Measurements from ENCODE around the gene ZNF687. TPM values are rescaled to one million over a fixed set of nuclear protein-coding genes. Genes with fewer than 3 reads are reported as not detected.

The ZNF687 gene
- total RNA-seq, 1 donor from 2014 or later = 22.5 TPM

GRCh38 chr1:151284013-151284577 lies 2.0 kb downstream of the ZNF687 start:
- Histone ChIP-seq H3K36me3 (peaks cover 35% of the 10 kb centered on the region), H3K27me3 (no peaks in the 10 kb centered on the region), H3K9me3 (no peaks in the 10 kb centered on the region), H3K4me1 (peaks cover 9% of the 10 kb centered on the region), H3K4me3 (no peak overlapping the region), H3K27ac (peak overlapping the region; percentile 98)
- DNase-seq (no peak), ATAC-seq (no peak)
- intact Hi-C loops (cut with DNase I) = no loop called here
- TF ChIP-seq, protein P1, sequence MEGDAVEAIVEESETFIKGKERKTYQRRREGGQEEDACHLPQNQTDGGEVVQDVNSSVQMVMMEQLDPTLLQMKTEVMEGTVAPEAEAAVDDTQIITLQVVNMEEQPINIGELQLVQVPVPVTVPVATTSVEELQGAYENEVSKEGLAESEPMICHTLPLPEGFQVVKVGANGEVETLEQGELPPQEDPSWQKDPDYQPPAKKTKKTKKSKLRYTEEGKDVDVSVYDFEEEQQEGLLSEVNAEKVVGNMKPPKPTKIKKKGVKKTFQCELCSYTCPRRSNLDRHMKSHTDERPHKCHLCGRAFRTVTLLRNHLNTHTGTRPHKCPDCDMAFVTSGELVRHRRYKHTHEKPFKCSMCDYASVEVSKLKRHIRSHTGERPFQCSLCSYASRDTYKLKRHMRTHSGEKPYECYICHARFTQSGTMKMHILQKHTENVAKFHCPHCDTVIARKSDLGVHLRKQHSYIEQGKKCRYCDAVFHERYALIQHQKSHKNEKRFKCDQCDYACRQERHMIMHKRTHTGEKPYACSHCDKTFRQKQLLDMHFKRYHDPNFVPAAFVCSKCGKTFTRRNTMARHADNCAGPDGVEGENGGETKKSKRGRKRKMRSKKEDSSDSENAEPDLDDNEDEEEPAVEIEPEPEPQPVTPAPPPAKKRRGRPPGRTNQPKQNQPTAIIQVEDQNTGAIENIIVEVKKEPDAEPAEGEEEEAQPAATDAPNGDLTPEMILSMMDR (IDR thresholded peaks at IDR 0.05) = no peak

- Histone ChIP-seq H3K9me3 (no peaks in the 10 kb centered on the region), H3K36me3 (peaks cover 60% of the 10 kb centered on the region), H3K27ac (no peak overlapping the region), H3K4me3 (no peak overlapping the region), H3K4me1 (peaks cover 9% of the 10 kb centered on the region), H3K27me3 (no peaks in the 10 kb centered on the region)
- intact Hi-C loops (cut with DNase I) = no loop called here
- ATAC-seq (no peak), DNase-seq (no peak)
- TF ChIP-seq, protein P1 (IDR thresholded peaks at IDR 0.05) = no peak
These were observed 4.7 kb downstream of the ZNF687 start for GRCh38 chr1:151286619-151287340.

GRCh38 chr1:151287341-151287699 lies 5.2 kb downstream of the ZNF687 start:
- ATAC-seq = no peak
- no peaks in the 10 kb centered on the region for H3K27me3 ChIP-seq
- no peak overlapping the region for H3K4me3 ChIP-seq
- no peaks in the 10 kb centered on the region for H3K9me3 ChIP-seq
- TF ChIP-seq, protein P1 (IDR thresholded peaks at IDR 0.05) = no peak
- peaks cover 66% of the 10 kb centered on the region for H3K36me3 ChIP-seq
- no peak for DNase-seq
- intact Hi-C loops (cut with DNase I) = no loop called here
- peaks cover 9% of the 10 kb centered on the region for H3K4me1 ChIP-seq
- no peak overlapping the region for H3K27ac ChIP-seq

DNA sequence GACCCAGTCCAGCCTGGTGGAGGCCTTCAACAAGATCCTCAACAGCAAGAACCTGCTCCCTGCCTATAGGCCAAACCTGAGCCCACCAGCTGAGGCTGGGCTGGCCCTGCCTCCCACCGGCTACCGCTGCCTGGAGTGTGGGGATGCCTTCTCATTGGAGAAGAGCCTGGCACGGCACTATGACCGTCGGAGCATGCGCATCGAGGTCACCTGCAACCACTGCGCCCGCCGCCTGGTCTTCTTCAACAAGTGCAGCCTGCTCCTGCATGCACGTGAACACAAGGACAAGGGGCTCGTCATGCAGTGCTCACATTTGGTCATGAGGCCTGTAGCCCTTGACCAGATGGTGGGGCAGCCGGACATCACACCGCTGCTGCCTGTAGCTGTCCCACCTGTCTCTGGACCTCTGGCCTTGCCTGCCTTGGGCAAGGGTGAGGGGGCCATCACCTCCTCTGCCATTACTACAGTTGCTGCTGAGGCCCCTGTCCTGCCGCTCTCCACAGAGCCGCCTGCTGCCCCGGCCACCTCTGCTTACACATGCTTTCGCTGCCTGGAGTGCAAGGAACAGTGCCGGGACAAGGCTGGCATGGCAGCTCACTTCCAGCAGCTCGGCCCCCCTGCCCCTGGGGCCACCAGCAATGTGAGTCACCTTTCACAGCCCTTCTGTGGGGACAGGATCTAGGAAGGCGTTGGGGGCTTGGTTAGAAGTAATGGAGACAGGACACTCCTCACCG lies 5.8 kb downstream of the ZNF687 start:
- Histone ChIP-seq H3K27me3 (no peaks in the 10 kb centered on the region), H3K27ac (no peak overlapping the region), H3K9me3 (no peaks in the 10 kb centered on the region), H3K4me1 (peaks cover 9% of the 10 kb centered on the region), H3K4me3 (no peak overlapping the region), H3K36me3 (peaks cover 72% of the 10 kb centered on the region)
- DNase-seq (no peak), ATAC-seq (no peak)
- intact Hi-C loops (cut with DNase I) = no loop called here
- TF ChIP-seq, protein P1 (IDR thresholded peaks at IDR 0.05) = no peak

DNA sequence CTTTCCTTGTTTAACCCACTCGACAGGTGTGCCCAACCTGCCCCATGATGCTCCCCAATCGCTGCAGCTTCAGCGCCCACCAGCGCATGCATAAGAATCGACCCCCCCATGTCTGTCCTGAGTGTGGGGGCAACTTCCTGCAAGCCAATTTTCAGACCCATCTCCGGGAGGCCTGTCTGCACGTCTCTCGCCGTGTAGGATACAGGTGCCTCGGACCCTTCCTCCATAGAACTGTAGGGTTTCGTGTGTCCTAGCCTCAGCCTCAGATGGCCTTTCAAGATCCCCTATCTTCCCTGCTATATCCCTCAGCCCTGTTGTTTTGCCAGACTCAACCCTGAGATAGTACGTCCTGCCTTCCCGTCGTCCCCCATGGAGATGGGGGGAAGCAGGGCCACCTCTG lies 6.4 kb downstream of the ZNF687 start:
- H3K4me3 ChIP-seq = no peak overlapping the region
- DNase-seq = no peak
- H3K9me3 ChIP-seq = no peaks in the 10 kb centered on the region
- H3K4me1 ChIP-seq = peaks cover 6% of the 10 kb centered on the region
- peaks cover 78% of the 10 kb centered on the region for H3K36me3 ChIP-seq
- TF ChIP-seq, protein P1 (IDR thresholded peaks at IDR 0.05) = no peak
- H3K27ac ChIP-seq = no peak overlapping the region
- no peak for ATAC-seq
- no peaks in the 10 kb centered on the region for H3K27me3 ChIP-seq
- intact Hi-C loops (cut with DNase I) = no loop called here

Data from upper lobe of right lung (tissue), 1 donor.